Stimulated activated CD8-positive, alpha-beta memory T cell treated with anti-CD3 and anti-CD28 coated beads, Interleukin-4, amount 100 ng/mL, for 4 hours (primary cell): ENCODE results near the gene AFF3.

ENCODE experiments used
- DNase-seq, 2 donors: peaks; one replicate each; pipeline ENCODE4 v3.0.0-alpha.2; 2020; ENCODE audit warnings: low read depth in 2 of 2, low spot score in 1 of 2

Gene AFF3

DNA sequence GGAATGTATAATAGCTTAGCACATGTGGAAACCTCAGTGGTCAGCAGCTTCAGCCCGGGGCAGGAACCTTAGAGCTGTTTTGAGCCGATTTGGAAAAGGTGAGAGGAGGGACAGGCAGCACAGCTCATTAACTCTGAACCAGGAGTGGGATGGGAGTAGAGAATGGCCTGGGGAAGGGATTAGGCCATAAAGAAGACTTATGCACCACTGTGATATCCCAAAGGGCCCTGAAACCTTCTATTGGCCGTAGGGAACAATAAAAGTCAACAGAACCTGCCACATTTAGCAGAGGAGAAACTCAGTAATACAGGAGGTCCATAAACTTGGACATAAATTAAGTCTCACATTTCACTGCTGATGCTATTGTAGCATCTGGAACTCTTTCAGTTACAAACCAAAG lies 528.4 kb downstream of the AFF3 start:
- no peak for DNase-seq

DNA sequence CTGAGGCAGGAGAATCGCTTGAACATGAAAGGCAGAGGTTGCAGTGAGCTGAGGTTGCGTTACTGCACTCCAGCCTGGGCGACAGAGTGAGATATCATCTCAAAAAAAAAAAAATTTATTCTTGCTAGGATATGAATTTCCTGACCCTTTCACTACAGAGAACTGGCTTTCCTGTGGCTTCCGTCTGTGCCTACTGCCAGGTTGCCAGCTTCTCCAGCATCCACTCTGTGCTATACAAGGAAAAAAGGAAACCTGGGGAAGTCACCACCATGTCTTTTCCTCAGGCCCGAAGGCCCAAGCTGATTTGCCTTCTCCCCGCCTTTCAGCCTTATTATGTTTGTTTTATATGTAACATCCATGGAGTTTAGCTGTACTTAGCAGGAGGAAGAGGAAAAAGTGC lies 530.6 kb downstream of the AFF3 start:
- DNase-seq: no peak

DNA sequence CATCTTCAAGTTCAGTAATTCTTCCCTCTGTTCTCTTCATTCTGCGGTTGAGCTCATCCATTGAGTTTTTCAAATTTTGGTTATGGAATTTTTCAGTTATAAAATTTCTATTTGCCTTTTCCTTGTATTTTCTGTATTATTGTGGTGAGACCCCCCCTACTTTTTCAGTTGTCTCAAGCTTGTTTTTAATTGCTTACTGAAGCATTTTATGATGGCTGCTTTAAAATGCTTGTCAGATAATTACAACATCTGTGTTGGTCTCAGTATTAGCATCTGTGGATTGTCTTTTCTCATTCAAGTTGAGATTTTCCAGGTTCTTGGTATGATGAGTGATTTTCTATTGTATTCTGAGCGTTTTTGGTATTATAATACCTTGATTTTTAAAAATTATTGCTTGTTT lies 531.4 kb downstream of the AFF3 start:
- DNase-seq: no peak

DNA sequence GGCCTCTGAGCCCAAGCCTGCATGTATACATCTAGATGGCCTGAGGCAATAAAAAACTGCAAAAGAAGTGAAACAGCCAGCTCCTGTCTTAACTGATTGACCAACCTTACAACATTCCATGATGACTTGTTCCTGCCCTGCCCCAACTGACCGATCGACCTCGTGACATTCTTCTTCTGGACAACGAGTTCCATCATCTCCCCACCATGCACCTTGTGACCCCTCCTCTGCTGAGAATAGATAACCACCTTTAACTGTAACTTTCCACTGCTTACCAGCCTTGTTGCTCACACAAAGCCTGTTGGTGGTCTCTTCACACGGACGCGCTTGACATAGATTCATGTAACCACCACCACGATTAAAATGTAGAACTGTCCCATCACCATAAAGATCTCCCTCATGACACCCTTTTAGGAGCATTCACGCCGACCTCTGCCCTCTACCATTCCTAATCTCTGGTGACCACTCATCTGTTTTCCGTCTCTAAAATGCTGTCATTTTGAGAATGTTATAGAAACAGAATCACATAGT lies 532.5 kb downstream of the AFF3 start:
- DNase-seq: no peak

DNA sequence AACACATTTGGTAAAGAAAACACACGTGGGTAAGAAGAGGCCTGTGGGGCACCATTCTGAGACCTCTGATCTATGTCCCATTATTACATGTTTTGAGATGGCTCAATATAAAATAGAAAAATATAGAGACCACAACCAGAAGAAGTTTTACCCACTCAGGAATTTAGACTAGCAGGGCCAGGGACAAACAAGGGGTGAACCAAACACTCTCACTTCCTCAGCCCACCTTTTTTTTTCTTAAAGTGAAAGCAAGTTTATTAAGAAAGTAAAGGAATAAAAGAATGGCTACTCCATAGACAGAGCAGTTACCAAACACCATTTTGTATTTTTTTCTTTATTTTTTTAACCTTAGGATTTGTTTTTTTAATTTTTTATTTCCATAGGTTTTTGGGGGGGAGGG lies 533.5 kb downstream of the AFF3 start:
- DNase-seq: no peak

DNA sequence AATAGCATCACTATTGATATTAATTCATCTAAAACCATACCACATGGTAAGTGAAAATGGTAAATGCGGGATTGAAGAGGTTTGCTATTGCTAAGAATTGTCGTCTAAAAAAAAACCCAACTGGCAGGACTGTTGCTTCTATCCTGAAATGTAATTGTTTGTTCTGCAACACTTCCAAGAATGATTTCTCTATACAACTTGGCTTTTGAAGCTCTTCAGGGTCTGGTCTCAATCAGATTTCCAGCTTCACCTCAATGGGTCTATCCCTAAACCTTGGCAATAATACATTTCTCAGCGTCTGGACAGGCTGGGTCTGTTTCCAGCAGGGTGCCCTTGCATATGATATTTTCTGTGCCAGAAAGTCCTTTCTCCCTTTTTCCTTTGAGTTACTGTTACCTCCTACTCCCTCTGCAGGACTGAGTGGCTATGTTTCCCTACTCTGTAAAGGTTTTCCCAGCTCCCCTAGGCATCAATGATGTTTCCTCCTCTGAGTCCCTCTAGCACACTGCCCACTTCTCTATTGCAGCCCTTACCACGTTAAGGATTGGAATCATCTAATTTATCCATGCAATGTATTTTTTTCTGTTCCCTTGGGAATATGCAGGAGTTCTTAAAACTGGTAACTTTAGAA lies 534.4 kb downstream of the AFF3 start:
- DNase-seq: no peak

DNA sequence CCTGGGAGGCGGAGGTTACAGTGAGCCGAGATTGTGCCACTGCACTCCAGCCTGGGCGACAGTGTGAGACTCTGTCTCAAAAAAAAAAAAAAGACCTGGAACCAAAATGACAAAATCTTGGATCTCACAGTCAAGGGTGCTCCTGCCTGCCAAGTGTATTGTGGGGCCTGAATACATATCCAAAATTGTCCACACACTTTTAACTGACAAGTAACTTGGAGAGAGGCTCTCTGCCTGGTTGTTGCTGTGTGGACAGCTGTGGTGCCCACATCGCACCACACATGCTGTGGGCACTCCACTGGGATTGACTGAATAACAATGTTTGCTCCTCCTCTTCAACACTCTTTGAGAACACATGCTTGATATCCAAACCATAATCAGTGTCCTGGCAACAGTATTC lies 534.9 kb downstream of the AFF3 start:
- DNase-seq: no peak

DNA sequence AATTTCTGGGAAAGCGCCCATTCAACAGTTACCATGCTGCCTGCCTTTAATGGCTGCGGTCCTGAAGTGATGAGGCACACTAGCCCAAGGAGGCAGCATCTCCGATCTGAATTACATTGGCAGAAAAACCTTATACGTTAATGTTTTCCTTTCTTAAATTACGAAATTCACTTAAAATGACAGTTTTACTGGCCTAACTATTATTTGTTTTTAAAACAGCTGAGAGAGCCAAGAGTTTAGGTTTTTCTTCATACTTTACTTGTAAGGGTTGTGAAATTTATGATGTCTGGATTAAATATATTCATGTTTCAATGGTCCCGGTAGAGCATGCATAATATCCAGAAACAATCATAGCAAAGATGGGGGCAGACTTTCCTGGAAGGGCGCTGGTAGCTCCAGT lies 537.4 kb downstream of the AFF3 start:
- no peak for DNase-seq

DNA sequence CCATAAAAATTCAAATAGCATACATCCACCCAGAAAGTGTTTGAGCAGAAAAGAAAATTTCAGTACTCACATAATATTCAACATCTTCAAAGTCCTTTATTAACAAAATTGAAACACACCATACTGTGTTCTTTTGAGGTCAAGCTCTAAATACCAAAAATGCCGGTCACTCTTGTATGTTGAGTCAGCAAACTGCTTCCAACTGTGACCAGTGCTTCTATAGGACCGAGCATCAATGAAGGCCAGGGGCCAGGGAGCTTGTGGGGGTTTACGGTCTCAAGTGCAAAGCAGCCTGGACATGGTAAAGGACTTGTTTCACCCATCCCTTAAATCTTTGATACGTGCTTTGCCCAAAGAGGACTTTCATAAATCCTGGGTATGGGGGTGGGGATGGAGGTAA lies 539.9 kb downstream of the AFF3 start:
- no peak for DNase-seq

DNA sequence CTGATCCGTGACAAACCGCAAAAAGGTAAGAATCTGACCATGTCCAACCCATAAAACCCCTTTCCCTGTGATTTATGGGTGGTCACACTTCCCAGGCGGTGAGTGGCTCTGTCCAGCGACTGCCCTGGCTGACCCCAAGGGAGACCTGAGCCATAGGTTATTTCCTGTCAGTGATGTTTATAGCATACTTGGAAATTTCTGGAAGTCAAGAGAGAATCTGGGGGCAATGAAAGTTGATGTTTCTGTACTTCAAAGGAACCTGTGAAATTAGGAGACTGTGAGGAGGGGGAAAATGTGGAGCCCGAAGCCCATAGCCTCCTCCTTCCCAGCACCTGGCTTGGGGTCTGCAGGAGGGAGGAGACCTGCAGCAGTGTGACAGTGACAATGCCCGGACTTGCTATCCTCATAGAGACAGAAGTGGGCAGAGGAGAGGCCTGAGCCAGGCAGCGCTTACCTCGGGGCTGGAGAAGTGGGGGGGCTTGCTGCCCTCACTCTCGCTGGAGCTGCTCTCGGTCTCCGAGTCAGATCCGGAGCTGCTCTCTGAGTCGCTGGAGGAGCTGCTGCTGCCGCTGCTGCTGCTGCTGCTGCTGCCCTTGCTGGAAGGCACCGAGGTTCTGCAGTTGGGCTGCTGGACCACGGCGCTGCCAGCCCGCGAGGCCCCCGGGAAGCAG lies 541.3 kb downstream of the AFF3 start:
- DNase-seq: no peak

DNA sequence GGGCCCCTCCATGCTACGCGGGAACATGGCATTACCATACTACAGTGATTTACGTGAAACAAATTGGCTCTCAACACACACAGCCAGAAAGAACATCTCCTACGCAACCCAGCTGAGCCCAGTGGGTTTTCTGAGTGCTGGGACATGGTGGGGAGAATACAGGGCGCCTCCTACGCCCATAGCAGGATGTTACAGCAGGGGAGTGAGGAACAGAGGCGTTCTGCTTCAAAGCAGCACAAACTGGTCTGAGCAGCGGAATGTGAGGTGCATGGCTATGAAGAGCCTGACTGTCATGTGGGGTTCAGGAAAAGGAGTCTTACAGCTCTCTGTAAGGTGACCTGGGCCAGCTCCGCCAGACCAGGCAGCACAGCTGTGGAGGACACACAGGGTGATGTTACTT lies 543.9 kb downstream of the AFF3 start:
- DNase-seq: no peak

DNA sequence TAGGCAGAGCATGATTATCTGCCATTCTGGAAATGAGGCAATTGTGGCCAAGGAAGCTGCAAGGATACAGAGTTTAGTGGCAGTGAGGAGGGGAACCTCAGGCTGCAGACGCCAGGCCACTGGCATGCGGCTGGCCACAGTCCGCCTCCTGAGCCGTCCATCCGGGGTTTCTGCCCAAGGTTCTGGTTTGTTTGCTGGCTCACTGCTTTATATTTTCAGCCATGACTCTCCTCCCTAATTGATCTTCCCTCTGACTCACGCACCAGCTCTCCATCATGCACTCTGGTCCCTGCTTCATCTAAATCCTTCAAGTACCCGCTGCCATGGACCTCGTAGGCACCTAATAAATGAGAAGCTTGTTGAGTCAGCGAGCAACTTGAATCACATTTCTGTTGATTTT lies 544.8 kb downstream of the AFF3 start:
- DNase-seq: no peak

DNA sequence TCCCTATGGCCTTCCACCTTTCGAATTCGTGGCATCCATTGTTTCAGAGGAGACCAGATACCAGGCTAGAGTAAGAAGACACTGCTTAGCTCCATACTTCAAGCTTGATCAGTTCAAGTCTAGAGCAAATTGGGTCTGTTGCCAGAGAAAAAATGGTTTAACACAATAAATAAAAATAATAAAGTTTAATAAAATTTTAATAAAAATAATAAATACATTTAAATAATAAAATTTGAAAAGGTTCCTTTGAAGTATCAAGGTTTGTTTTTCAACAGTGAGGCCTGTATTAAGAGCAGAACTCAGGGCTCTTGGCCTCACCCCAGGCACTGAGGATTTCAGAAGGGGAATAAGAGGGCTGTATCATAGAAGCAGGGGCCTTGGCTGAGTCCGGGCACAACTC lies 547.0 kb downstream of the AFF3 start:
- DNase-seq: no peak

DNA sequence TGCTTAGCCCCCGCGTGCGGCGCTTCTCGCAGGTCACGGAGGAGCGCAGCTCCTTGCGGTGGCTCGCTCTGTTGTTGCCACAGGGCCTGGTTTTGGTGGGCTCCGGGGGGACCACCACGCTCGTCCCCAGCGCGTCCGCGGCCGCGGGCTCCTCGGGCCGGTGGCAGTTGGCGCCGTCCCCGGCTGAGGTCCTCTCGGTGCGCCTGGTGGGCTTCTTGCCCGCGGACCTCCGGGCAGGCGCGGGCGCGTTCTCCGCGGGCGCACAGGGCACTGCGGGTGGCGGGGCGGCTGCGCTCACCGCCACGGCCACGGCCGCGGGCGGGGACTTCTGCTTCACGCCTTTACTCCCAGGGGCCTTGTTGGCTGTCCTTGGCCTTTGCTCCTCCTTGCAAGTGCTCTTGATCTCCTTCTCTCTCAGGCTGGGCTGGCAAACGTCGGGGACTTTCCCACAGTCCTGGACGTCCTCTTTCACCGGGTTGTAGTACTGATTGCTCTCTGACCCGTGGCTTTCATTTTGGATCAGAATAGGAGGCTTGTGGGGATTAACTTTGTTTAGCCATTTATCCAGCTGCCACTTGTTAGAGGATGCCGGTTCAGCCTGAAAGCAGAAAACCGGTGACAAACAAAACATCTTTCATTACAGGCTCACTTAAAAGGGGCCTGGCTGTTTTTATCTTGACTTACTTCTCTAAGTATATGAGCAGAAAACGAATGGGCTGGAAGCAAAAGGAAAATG lies 548.5 kb downstream of the AFF3 start:
- no peak for DNase-seq

DNA sequence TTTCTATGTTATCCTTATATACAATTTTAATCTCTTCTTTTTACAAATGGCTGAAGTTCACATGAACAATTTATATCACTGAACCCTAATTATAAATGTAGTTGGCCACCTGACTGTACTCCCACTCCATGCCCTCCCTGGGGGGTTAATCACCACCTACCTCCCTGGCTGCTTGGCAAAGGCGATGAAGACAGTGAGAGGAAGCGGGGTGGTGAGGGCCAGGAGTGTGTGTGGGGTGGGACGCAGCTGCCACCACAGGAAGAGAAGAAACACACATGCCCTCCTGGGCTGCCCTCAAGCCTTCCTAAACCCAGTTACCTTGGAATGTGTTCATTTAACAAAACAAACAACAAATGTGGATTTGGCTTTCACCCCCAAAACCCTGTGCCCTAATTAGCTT lies 565.6 kb downstream of the AFF3 start:
- no peak for DNase-seq

DNA sequence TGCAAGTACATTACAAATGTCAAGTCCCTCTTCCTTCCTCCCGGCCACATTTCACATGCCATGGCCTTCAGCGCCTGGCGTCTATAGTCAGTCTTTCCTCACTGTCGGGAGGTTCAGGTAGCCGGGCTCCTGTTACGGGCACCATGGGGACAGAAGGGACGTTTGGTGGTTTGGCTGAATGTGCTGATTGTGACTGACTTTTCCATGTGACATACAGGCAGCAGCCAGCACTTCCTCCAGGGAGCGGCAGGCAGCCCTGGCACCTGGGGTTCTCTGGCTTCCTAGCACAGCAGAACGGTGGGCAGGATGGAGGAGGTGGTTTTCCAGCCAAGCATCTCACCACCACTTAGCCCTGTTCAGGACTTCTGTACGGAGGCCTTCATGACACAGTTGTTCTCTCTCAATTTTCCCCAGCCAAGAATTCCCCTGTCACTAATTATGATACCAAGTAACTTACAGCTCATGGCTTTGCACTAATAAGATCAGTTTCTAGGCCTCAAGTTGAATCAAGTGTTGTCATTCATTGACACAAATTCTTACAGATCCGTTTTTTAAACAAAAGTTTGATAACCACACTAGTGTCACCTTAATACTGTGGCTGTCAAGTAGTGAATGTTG lies 568.6 kb downstream of the AFF3 start:
- no peak for DNase-seq

DNA sequence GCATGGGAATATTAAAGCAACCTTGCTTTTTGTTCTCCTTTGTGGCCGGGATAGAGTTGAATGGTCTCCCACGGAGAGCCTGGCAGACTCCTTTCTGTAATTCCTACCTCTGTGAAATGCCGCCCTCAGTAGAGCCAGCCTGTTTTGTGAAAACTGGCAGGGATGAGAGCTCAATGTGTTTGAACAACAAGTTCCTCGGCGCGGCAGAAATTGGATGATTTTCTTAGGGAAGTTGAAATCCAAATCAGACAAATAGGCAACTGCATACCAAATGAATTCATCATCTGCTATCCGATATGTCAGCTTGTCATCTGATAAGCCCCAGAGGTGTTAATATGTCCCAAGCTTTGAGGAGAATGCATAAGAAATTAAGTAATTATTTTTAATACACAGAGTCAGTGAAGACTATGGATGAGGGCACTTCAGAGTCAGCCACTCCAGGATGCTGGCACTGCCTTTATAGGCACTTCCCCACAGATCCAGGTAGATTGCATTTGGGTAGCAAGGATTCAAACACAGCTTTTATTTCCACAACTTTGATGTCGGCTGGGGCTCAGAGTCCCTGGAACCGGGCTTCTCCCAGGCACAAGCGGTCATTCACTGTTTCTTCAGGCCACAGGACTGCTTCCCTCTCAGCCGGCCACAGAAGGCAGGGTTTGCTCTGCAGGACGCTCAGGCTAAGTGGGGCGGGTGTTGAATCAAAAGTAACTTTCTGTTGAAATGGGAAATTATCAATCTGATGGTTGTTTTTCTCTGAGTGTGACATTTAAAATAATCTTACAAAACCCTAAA lies 569.8 kb downstream of the AFF3 start:
- DNase-seq: no peak

DNA sequence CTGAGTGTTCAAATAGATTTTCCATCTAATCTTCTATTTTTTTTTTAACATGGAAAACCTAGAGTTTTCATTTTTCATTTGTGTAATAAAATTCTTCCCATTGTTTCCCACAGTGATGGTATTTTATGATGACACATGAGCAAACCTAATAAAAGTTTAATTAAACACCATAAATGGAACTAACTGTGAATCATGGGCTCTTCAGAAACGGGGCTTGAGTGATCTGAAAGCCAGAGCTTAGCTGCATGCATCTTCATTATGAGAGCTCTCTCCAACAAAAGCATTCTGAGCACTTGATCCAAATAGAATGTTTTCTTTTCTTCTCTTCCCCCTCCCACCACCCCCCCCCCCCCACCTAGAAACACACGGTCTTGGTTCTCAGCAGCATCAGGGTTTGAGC lies 570.4 kb downstream of the AFF3 start:
- DNase-seq: no peak

DNA sequence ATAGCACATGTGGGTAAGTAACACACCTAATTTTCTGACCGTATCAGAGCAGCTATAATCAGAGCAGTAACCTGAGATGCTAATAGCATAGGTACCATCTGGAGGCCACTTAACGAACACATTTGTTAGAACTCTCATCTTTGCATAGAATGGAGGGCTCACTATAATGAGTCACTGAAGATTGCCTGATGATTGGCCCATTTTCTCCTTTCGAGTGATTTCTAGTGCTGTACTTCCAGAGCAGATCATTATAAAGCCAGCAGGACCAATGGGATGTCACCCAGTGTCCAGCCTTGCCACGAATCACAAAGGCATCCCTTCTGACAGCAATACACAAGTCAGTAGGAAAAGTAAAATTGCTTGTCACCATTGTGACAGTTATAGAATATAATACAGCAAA lies 570.9 kb downstream of the AFF3 start:
- no peak for DNase-seq

DNA sequence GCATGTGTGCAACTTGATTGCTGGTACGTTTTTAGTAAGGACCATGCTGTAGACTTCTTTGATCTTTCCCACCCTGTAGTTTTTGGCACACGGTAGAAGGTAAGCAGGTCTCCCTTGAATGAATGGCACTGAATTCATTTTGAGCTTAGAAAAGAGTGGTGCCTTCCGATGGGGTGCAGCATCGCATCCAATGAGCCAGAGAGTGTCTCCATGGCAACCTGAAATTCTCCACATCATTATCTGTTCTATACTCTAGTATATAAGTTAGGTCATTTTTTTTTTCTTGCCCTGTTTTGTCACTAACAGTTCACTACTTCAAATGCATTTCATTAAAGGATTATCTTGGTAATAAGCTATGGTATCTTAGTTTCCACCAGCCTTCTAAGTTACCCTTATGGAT lies 571.4 kb downstream of the AFF3 start:
- no peak for DNase-seq

DNA sequence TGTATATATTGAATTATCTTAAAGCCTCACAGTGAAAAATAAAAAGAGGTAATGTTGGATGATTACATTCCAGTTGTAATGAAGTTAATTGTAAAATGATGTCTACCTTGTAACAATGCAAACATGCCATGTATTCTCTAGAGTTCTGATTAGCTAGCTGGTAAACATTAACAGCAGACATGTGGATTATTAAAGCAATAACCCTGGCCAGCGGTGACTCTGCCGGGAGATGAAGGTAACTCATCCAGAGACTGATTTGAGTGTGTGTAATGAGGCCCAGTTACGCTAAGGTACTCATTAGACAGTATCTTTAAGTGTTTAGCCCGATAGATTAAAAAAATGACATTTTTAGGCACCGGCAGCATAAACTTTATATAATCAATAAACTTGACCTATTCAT lies 573.0 kb downstream of the AFF3 start:
- DNase-seq: no peak
